ENCODE results near the gene LORICRIN. TPM values are rescaled to one million over a fixed set of nuclear protein-coding genes. Genes with fewer than 3 reads are reported as not detected.

Gene LORICRIN
- total RNA-seq, 2 experiments from 2014 or later, result not detected

DNA sequence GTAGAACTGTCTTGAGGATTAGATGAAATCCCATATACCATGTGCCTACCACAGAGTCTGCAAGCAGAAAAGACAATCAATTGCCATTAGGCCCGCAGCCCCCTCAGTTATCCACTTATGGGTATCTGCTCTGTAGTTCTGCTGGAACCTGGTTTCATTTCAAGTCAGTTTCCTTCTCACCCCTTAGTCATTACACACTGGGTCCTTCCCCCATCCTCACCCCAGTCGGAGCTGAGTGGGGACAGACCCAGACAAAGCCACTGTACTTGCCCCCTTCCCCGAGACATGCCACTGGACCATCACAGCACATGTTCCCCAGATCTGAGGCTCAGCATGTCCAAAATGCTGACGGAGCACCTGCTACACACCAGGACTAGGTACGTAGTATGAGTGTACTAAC, 32.0 kb downstream of the LORICRIN start:
- intact Hi-C loops (cut with DNase I, micrococcal nuclease), result no loop called here
- Histone ChIP-seq H3K27me3 (ENCODE audit: control insufficient read depth in 1 of 2, insufficient read depth in 2 of 2, low read length in 2 of 2) (peaks cover 0 to 2% of the 10 kb centered on the region in 2 experiments), H3K4me3 (ENCODE audit: low read length) (no peak overlapping the region), H3K9me3 (ENCODE audit: control insufficient read depth in 1 of 2, insufficient read depth in 1 of 2, low read length in 2 of 2) (peaks cover 0 to 4% of the 10 kb centered on the region in 2 experiments), H3K4me1 (ENCODE audit: insufficient read depth, low read length) (peaks cover 23% of the 10 kb centered on the region), H3K36me3 (ENCODE audit: insufficient read depth, low read length) (no peaks in the 10 kb centered on the region), H3K27ac (ENCODE audit: low read depth in 1 of 2, low read length in 2 of 2) (no peak overlapping the region)
- Mint-ChIP-seq H3K27ac (no peak overlapping the region), H3K27me3 (peaks cover 14% of the 10 kb centered on the region), H3K36me3 (ENCODE audit: low read depth) (no peaks in the 10 kb centered on the region), H3K4me3 (no peak overlapping the region), H3K4me1 (ENCODE audit: low read depth) (peaks cover 34% of the 10 kb centered on the region), H3K9me3 (no peaks in the 10 kb centered on the region)
- DNase-seq, result no peak
- ChIA-PET POLR2A (no interaction called here), CTCF (no interaction called here)
- no peak for ATAC-seq (ENCODE audit: poor library complexity)
- TF ChIP-seq, protein P1, sequence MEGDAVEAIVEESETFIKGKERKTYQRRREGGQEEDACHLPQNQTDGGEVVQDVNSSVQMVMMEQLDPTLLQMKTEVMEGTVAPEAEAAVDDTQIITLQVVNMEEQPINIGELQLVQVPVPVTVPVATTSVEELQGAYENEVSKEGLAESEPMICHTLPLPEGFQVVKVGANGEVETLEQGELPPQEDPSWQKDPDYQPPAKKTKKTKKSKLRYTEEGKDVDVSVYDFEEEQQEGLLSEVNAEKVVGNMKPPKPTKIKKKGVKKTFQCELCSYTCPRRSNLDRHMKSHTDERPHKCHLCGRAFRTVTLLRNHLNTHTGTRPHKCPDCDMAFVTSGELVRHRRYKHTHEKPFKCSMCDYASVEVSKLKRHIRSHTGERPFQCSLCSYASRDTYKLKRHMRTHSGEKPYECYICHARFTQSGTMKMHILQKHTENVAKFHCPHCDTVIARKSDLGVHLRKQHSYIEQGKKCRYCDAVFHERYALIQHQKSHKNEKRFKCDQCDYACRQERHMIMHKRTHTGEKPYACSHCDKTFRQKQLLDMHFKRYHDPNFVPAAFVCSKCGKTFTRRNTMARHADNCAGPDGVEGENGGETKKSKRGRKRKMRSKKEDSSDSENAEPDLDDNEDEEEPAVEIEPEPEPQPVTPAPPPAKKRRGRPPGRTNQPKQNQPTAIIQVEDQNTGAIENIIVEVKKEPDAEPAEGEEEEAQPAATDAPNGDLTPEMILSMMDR (IDR thresholded peaks at IDR 0.05), result no peak

DNA sequence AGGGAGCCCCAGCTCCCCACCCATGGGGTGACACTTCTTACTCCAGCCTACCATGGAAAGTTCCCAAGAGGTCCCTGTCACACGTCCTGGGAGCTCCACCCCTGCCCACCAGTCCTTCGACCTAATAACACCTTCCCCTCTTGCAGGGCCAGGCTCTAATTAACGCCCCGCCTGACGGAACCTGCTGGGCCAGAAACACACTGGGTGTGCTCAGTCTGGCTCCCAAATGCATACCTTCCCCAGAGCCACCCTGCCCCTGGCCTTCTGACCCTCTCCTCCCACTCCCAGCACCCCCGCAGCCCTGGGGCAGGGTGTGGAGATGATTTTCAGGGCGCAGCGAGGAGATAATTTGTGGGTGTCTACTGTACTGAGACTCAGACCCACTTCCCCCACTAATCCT, 32.7 kb downstream of the LORICRIN start:
- peaks cover 14% of the 10 kb centered on the region for H3K27me3 Mint-ChIP-seq
- no peaks in the 10 kb centered on the region for H3K9me3 Mint-ChIP-seq
- intact Hi-C loops (cut with DNase I, micrococcal nuclease), result no loop called here
- H3K4me1 Mint-ChIP-seq (ENCODE audit: low read depth), result peaks cover 34% of the 10 kb centered on the region
- no peak for ATAC-seq (ENCODE audit: poor library complexity)
- DNase-seq, result no peak
- H3K4me3 Mint-ChIP-seq, result no peak overlapping the region
- ChIA-PET POLR2A (no interaction called here), CTCF (no interaction called here)
- Histone ChIP-seq H3K27me3 (ENCODE audit: control insufficient read depth in 1 of 2, insufficient read depth in 2 of 2, low read length in 2 of 2) (peaks cover 0 to 6% of the 10 kb centered on the region in 2 experiments), H3K36me3 (ENCODE audit: insufficient read depth, low read length) (no peaks in the 10 kb centered on the region), H3K27ac (ENCODE audit: low read depth in 1 of 2, low read length in 2 of 2) (no peak overlapping the region), H3K4me3 (ENCODE audit: low read length) (no peak overlapping the region), H3K9me3 (ENCODE audit: control insufficient read depth in 1 of 2, insufficient read depth in 1 of 2, low read length in 2 of 2) (peaks cover 0 to 4% of the 10 kb centered on the region in 2 experiments), H3K4me1 (ENCODE audit: insufficient read depth, low read length) (peaks cover 23% of the 10 kb centered on the region)
- TF ChIP-seq, protein P1 (IDR thresholded peaks at IDR 0.05), result no peak
- no peak overlapping the region for H3K27ac Mint-ChIP-seq
- H3K36me3 Mint-ChIP-seq (ENCODE audit: low read depth), result no peaks in the 10 kb centered on the region

DNA sequence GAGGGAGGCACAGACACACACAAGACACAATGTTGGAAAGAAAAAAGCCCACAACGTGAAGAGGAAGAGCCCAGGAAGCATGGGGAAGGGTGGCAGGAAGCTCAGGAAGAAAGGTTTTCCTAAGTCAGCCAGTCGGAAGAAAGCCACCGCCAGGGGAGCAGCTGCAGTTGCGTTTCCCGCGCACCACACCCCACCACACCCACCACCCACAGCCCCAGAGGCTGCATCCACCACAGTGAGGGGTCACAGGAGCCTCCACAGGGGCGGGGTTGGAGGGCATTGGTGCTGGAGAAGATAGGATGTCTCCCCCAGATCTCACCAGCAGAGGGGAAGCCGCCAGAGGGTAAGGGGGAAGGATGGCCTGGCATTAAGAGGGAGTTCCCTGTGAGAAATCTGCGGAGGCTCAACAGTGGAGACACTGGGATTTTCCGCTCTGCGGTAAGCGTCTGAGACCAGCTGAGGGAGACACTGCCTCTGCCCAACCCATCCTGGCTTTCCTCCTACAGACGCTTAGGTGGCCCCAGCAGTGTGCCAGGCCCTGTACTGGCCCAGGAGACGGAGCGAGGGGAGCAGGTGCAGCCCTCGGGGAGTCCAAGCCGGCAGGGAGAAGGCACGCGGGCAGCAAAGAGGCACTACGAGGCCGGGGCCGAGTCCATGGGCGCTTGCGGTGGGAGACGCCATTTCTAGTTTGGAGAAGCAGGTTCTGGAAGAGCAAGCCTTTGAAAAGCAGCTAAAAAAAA, 33.4 kb downstream of the LORICRIN start:
- ChIA-PET CTCF (no interaction called here), POLR2A (no interaction called here)
- H3K36me3 Mint-ChIP-seq (ENCODE audit: low read depth), result no peaks in the 10 kb centered on the region
- H3K36me3 ChIP-seq (ENCODE audit: insufficient read depth, low read length), result no peaks in the 10 kb centered on the region
- no peak overlapping the region for H3K4me3 Mint-ChIP-seq
- H3K27me3 ChIP-seq (ENCODE audit: control insufficient read depth in 1 of 2, insufficient read depth in 2 of 2, low read length in 2 of 2), result peaks cover 0 to 6% of the 10 kb centered on the region in 2 experiments
- intact Hi-C loops (cut with DNase I, micrococcal nuclease), result no loop called here
- DNase-seq, result peak in 1 of 14 experiments; percentile 11
- ATAC-seq (ENCODE audit: poor library complexity), result no peak
- no peak overlapping the region for H3K4me3 ChIP-seq (ENCODE audit: low read length)
- peaks cover 0 to 4% of the 10 kb centered on the region in 2 experiments for H3K9me3 ChIP-seq (ENCODE audit: control insufficient read depth in 1 of 2, insufficient read depth in 1 of 2, low read length in 2 of 2)
- H3K27ac ChIP-seq (ENCODE audit: low read depth in 1 of 2, low read length in 2 of 2), result no peak overlapping the region
- peaks cover 34% of the 10 kb centered on the region for H3K4me1 Mint-ChIP-seq (ENCODE audit: low read depth)
- H3K4me1 ChIP-seq (ENCODE audit: insufficient read depth, low read length), result peaks cover 23% of the 10 kb centered on the region
- TF ChIP-seq, protein P1 (IDR thresholded peaks at IDR 0.05), result no peak
- no peak overlapping the region for H3K27ac Mint-ChIP-seq
- peaks cover 14% of the 10 kb centered on the region for H3K27me3 Mint-ChIP-seq
- no peaks in the 10 kb centered on the region for H3K9me3 Mint-ChIP-seq

Data from CD4-positive, alpha-beta T cell (primary cell).